HepG2 (cell line): ENCODE data around the gene GPS1. TPM values are rescaled to one million over a fixed set of nuclear protein-coding genes. Genes with fewer than 3 reads are reported as not detected.
A peak's percentile ranks its signal among the peaks of the same experiment; 100 is the strongest.

Experiments
- ATAC-seq: fragments of 200-7000 bp; cut with Tn5 transposase; 3 replicates; pipeline ENCODE4 v1.9.1; 2020; ENCODE audit warnings: mild to moderate bottlenecking, moderate library complexity
- BruUV-seq: library from RNA; stranded (reverse); fragments of 400-500 nt; replicated peaks from 2 replicates; lab custom pipeline; 2021; lab: Mats Ljungman, UMichigan
- CTCF ChIA-PET: fragments of 300-600 bp; formaldehyde crosslinking; extraction: SDS; loops from one replicate; lab custom pipeline; 2021; ENCODE audit warnings: low total read pairs, inconsistent platforms, low intra/inter-chr PET ratio; lab: Yijun Ruan, JAX
- POLR2A ChIA-PET: fragments of 350-600 bp; sonication (Branson Sonifier 250); formaldehyde crosslinking; loops from one replicate; lab custom pipeline; 2020; ENCODE audit warnings: antibody characterized with exemption, inconsistent platforms; lab: Yijun Ruan, JAX
- DNase-seq: peaks from one replicate; pipeline ENCODE4 v3.0.0-alpha.2; 2015; ENCODE audit warnings: low spot score
- FAIRE-seq: peaks from 3 replicates; lab custom pipeline; 2011; peaks lifted over from hg19 to GRCh38; lab: Jason Lieb, UNC
- H2AFZ ChIP-seq: one replicate; pipeline ENCODE4 v1.6.1; 2011; ENCODE audit warnings: low read length, inconsistent platforms
- H3K27ac ChIP-seq: fragments of 300-600 bp; 3 replicates; pipeline ENCODE4 v1.8.0; 2011; ENCODE audit warnings: mixed run types, mild to moderate bottlenecking, mixed read lengths, low read length, inconsistent platforms; ENCODE audit not compliant: insufficient read depth; ENCODE audit errors: extremely low read length
- H3K27me3 ChIP-seq, 2 experiments: fragments of 200-600 bp in 1 of 2; 2 replicates in 1 of 2; 3 replicates in 1 of 2; pipeline versions ENCODE4 v1.6.0 to v1.8.0; 2011; ENCODE audit warnings: low read length in 2 of 2, mild to moderate bottlenecking in 2 of 2, moderate library complexity in 2 of 2, inconsistent platforms in 1 of 2; ENCODE audit not compliant: insufficient read depth in 2 of 2, control insufficient read depth in 1 of 2
- H3K36me3 ChIP-seq, 2 experiments: fragments of 200-600 bp in 1 of 2; replicated peaks in 1 of 2; 2 replicates in 1 of 2; 3 replicates in 1 of 2; pipeline versions ENCODE4 v1.5.1 to v1.8.0; 2011; ENCODE audit warnings: low read length in 2 of 2, inconsistent platforms in 1 of 2; ENCODE audit not compliant: insufficient read depth in 2 of 2, control insufficient read depth in 1 of 2
- H3K4me1 ChIP-seq: 2 replicates; pipeline ENCODE4 v1.5.1; 2012; ENCODE audit warnings: low read length, inconsistent platforms; ENCODE audit not compliant: insufficient read depth
- H3K4me2 ChIP-seq: 2 replicates; pipeline ENCODE4 v1.6.0; 2011; ENCODE audit warnings: low read depth, low read length, inconsistent platforms
- H3K4me3 ChIP-seq, 3 experiments: fragments of 200-600 bp in 1 of 3; sonication (generic), shearing (Covaris generic) in 1 of 3; replicated peaks in 1 of 3; 2 replicates each; pipeline ENCODE4 v1.5.1; 2011 to 2016; ENCODE audit warnings: low read length in 3 of 3, inconsistent platforms in 2 of 3, low read depth in 2 of 3, mild to moderate bottlenecking in 2 of 3, control low read depth in 1 of 3, mixed read lengths in 1 of 3; ENCODE audit not compliant: insufficient read depth in 1 of 3
- H3K79me2 ChIP-seq: one replicate; pipeline ENCODE4 v1.6.1; 2011; ENCODE audit warnings: low read length, inconsistent platforms; ENCODE audit not compliant: insufficient read depth
- H3K9ac ChIP-seq: 2 replicates; pipeline ENCODE4 v1.6.0; 2011; ENCODE audit warnings: mild to moderate bottlenecking, low read depth, low read length, inconsistent platforms; ENCODE audit not compliant: insufficient read depth
- H3K9me3 ChIP-seq: 2 replicates; pipeline ENCODE4 v1.5.1; 2012; ENCODE audit warnings: mild to moderate bottlenecking, low read length
- H4K20me1 ChIP-seq: 2 replicates; pipeline ENCODE4 v1.6.0; 2011; ENCODE audit warnings: inconsistent platforms, mild to moderate bottlenecking, low read length, moderate library complexity; ENCODE audit not compliant: insufficient read depth
- ATF7-NPFF ChIP-seq: sonication (generic); formaldehyde crosslinking; IDR thresholded peaks from 2 replicates; pipeline ENCODE4 v1.8.1; 2023; ENCODE audit warnings: mild to moderate bottlenecking, low read depth, missing genetic modification reagents, moderate library complexity
- CSRNP1 ChIP-seq: sonication (generic); formaldehyde crosslinking; IDR thresholded peaks from 2 replicates; pipeline ENCODE4 v1.8.1; 2023; ENCODE audit warnings: mild to moderate bottlenecking, missing genetic modification reagents
- FOXO1 ChIP-seq: sonication (generic); formaldehyde crosslinking; IDR thresholded peaks from 2 replicates; pipeline ENCODE4 v1.4.0; 2020; ENCODE audit warnings: missing genetic modification reagents
- HOXA7 ChIP-seq: sonication (generic); formaldehyde crosslinking; IDR thresholded peaks from 2 replicates; pipeline ENCODE4 v1.8.1; 2022; ENCODE audit warnings: mild to moderate bottlenecking, missing genetic modification reagents, moderate library complexity
- PAX8 ChIP-seq: sonication (generic); formaldehyde crosslinking; IDR thresholded peaks from 2 replicates; pipeline ENCODE4 v1.8.0; 2022; ENCODE audit warnings: mild to moderate bottlenecking, missing genetic modification reagents, borderline replicate concordance
- RBM22 ChIP-seq: fragments of 200-400 bp; formaldehyde crosslinking; optimal IDR thresholded peaks from 2 replicates; pipeline ENCODE3; 2017; ENCODE audit warnings: mild to moderate bottlenecking, low read length, moderate library complexity
- SNAPC4 ChIP-seq: sonication (generic); formaldehyde crosslinking; IDR thresholded peaks from 2 replicates; pipeline ENCODE4 v1.4.0; 2020; ENCODE audit warnings: mild to moderate bottlenecking, missing genetic modification reagents
- ZNF530 ChIP-seq: sonication (generic); formaldehyde crosslinking; IDR thresholded peaks from 2 replicates; pipeline ENCODE4 v1.5.0; 2020; ENCODE audit warnings: low read depth, mild to moderate bottlenecking, missing genetic modification reagents
- ZNF589 ChIP-seq: sonication (generic); formaldehyde crosslinking; conservative IDR thresholded peaks from 2 replicates; pipeline ENCODE4 v1.8.0; 2022; ENCODE audit warnings: mild to moderate bottlenecking, moderate library complexity, missing genetic modification reagents
- ZNF773 ChIP-seq: sonication (generic); formaldehyde crosslinking; IDR thresholded peaks from 2 replicates; pipeline ENCODE4 v1.4.0; 2020; ENCODE audit warnings: missing genetic modification reagents, borderline replicate concordance
- WGBS: methylation state at CpG from one replicate; pipeline ENCODE4 v1.1.6; 2017; ENCODE audit warnings: low lambda C conversion rate; 5-methylcytosine and 5-hydroxymethylcytosine counted together
- in situ Hi-C: cut with HindIII; loops from 2 replicates; pipeline ENCODE4 v1.10.0; 2017; ENCODE audit warnings: low pct_unique_long_range_greater_than_20kb; ENCODE audit not compliant: extremely low pct_ligation_motif_present
- intact Hi-C: fragments of 100-400 bp; cut with micrococcal nuclease; formaldehyde crosslinking; loops from one replicate; pipeline ENCODE4 v1.10.0; 2022; ENCODE audit not compliant: unreplicated experiment
- polyA plus RNA-seq, 8 experiments: library from polyadenylated mRNA; depleted of rRNA in 3 of 8; stranded (reverse) in 7 of 8; unstranded in 1 of 8; fragments of >200 nt; fragmentation: Illumina TruSeq in 4 of 8; extraction: Trizol in 4 of 8; gene quantifications; 2 replicates each; pipeline versions ENCODE4 v1.2.1 to v1.2.3, GENCODE V29; 2011 to 2016; ENCODE audit warnings: low read depth in 4 of 8, missing spikeins in 1 of 8, mixed read lengths in 1 of 8; ENCODE audit not compliant: insufficient read depth in 1 of 8
- total RNA-seq, 5 experiments: library from RNA; depleted of rRNA; stranded (reverse); fragments of >200 nt; fragmentation: Illumina TruSeq; extraction: Trizol; gene quantifications; 2 replicates each; pipeline ENCODE4 v1.2.3, GENCODE V29; 2016; ENCODE audit warnings: low read depth in 1 of 5
- TF ChIP-seq, protein P1 (sequence below): sonication (generic); formaldehyde crosslinking; IDR thresholded peaks from 2 replicates; pipeline ENCODE4 v1.5.1; 2020; ENCODE audit warnings: missing genetic modification reagents, mild to moderate bottlenecking, borderline replicate concordance
- TF ChIP-seq, protein P2 (sequence below): sonication (generic); formaldehyde crosslinking; IDR thresholded peaks from 2 replicates; pipeline ENCODE4 v1.4.0; 2020; ENCODE audit warnings: mild to moderate bottlenecking, missing genetic modification reagents

GPS1 gene
- total and polyA plus RNA-seq, 2 of the 13 experiments (the other 11 are each of a cell fraction or from before 2014, with no cell fraction given): 124 to 128 TPM

- no peak for ATAC-seq
- H3K79me2 ChIP-seq: peaks cover 19% of the 10 kb centered on the region
- H3K4me1 ChIP-seq: peaks cover 46% of the 10 kb centered on the region
- in situ Hi-C loops: no loop called here
- no peak overlapping the region for H2AFZ ChIP-seq
- BruUV-seq: TSS peak; percentile 17
- H3K9ac ChIP-seq: peak overlapping the region; percentile 9; the same call in 1 of the 2 replicates
- intact Hi-C loops: no loop called here
- DNase-seq: no peak
- no peaks in the 10 kb centered on the region; a peak in 1 of 5 replicates for H3K27me3 ChIP-seq
- no peak overlapping the region for H3K4me2 ChIP-seq
- H3K4me3 ChIP-seq: no peak overlapping the region; a peak in 1 of 6 replicates
- no peaks in the 10 kb centered on the region; the same call in 1 of the 2 replicates for H4K20me1 ChIP-seq
- H3K27ac ChIP-seq: peak overlapping the region; percentile 91
- ChIA-PET POLR2A (interaction anchor here (0.7 to 3.1 kb wide), 15 partner anchors 9 to 261 kb away, joined by 3 to 28 read pairs (median 5); partner anchors contain the start of genes CD7, CENPX, DCXR and DUS1L), CTCF (no interaction called here)
- 95% methylated on average over 22 of the region's 28 CpGs for WGBS
- H3K9me3 ChIP-seq: no peaks in the 10 kb centered on the region
- peaks cover 38 to 55% of the 10 kb centered on the region in 2 experiments for H3K36me3 ChIP-seq
- no peak for FAIRE-seq
- TF ChIP-seq SNAPC4 (CRISPR knock-in tag): no peak
- peak; percentile 29; the same call in 1 of the 2 replicates for TF ChIP-seq CSRNP1 (CRISPR knock-in tag)
- peak; percentile 51; the same call in 1 of the 2 replicates for TF ChIP-seq ZNF589 (CRISPR knock-in tag)
- TF ChIP-seq, protein P1, sequence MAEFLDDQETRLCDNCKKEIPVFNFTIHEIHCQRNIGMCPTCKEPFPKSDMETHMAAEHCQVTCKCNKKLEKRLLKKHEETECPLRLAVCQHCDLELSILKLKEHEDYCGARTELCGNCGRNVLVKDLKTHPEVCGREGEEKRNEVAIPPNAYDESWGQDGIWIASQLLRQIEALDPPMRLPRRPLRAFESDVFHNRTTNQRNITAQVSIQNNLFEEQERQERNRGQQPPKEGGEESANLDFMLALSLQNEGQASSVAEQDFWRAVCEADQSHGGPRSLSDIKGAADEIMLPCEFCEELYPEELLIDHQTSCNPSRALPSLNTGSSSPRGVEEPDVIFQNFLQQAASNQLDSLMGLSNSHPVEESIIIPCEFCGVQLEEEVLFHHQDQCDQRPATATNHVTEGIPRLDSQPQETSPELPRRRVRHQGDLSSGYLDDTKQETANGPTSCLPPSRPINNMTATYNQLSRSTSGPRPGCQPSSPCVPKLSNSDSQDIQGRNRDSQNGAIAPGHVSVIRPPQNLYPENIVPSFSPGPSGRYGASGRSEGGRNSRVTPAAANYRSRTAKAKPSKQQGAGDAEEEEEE (CRISPR knock-in tag): 0 out of 2 replicates have a peak, but pooled peaks have one; percentile 2
- 0 out of 2 replicates have a peak, but pooled peaks have one; percentile 29 for TF ChIP-seq ATF7-NPFF (CRISPR knock-in tag)
- TF ChIP-seq ZNF530 (CRISPR knock-in tag): no peak
- TF ChIP-seq PAX8 (CRISPR knock-in tag): peak; percentile 19; the same call in 1 of the 2 replicates
- TF ChIP-seq, protein P2, sequence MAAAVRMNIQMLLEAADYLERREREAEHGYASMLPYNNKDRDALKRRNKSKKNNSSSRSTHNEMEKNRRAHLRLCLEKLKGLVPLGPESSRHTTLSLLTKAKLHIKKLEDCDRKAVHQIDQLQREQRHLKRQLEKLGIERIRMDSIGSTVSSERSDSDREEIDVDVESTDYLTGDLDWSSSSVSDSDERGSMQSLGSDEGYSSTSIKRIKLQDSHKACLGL (CRISPR knock-in tag): peak; percentile 25; the same call in 1 of the 2 replicates
- TF ChIP-seq HOXA7 (CRISPR knock-in tag): 0 out of 2 replicates have a peak, but pooled peaks have one; percentile 43
- TF ChIP-seq ZNF773 (CRISPR knock-in tag): 0 out of 2 replicates have a peak, but pooled peaks have one; percentile 14
- TF ChIP-seq RBM22: peak; percentile 33
- no peak for TF ChIP-seq FOXO1 (CRISPR knock-in tag)
These were observed 4.4 kb downstream of the GPS1 start for GRCh38 chr17:82055965-82056728.
